ENCODE measurements around the gene DEPDC4.
"Not testable (repeated sequence)": the region's sequence is repeated elsewhere in the genome, so short reads cannot be mapped to it uniquely, and the experiment has no call there.

Gene DEPDC4

GRCh38 chr12:100266835-100267602 is at the start of gene DEPDC4, which contains the start of gene SCYL2:
DEPDC4 (minus strand) TSS chr12:100267079; CDS start chr12:100267076, 3 bp downstream.
SCYL2 (plus strand) TSS chr12:100267177; CDS start chr12:100282971, 15,794 bp downstream.
- peak; percentile 84 for DNase-seq (ENCODE audit: low spot score)

- DNase-seq (ENCODE audit: low spot score), result no peak
Measured at GRCh38 chr12:100311317-100311716, 44.4 kb upstream of the DEPDC4 start.

- not testable (repeated sequence) for DNase-seq (ENCODE audit: low spot score)
Measured at GRCh38 chr12:100308138-100308537, 41.3 kb upstream of the DEPDC4 start.

- not testable (repeated sequence) for DNase-seq (ENCODE audit: low spot score)
Measured at GRCh38 chr12:100304334-100304733, 37.5 kb upstream of the DEPDC4 start.

GRCh38 chr12:100303831-100304230 is 37.0 kb upstream of the DEPDC4 start:
- DNase-seq (ENCODE audit: low spot score), result no peak

- no peak for DNase-seq (ENCODE audit: low spot score)
Measured at GRCh38 chr12:100302081-100302480, 35.2 kb upstream of the DEPDC4 start.

GRCh38 chr12:100295764-100296555 is 29.1 kb upstream of the DEPDC4 start:
- DNase-seq (ENCODE audit: low spot score), result peak; percentile 52

GRCh38 chr12:100294366-100294765 is 27.5 kb upstream of the DEPDC4 start:
- DNase-seq (ENCODE audit: low spot score), result not testable (repeated sequence)

GRCh38 chr12:100293017-100293416 is 26.1 kb upstream of the DEPDC4 start:
- DNase-seq (ENCODE audit: low spot score), result no peak

GRCh38 chr12:100290016-100290415 is 23.1 kb upstream of the DEPDC4 start:
- DNase-seq (ENCODE audit: low spot score), result no peak

- DNase-seq (ENCODE audit: low spot score), result no peak
Measured at GRCh38 chr12:100289038-100289437, 22.2 kb upstream of the DEPDC4 start.

GRCh38 chr12:100284556-100284955 is 17.7 kb upstream of the DEPDC4 start:
- not testable (repeated sequence) for DNase-seq (ENCODE audit: low spot score)

GRCh38 chr12:100279607-100280244 is 12.8 kb upstream of the DEPDC4 start:
- no peak for DNase-seq (ENCODE audit: low spot score)

- DNase-seq (ENCODE audit: low spot score), result no peak
Measured at GRCh38 chr12:100279159-100279558, 12.3 kb upstream of the DEPDC4 start.

- no peak for DNase-seq (ENCODE audit: low spot score)
Measured at GRCh38 chr12:100274291-100274690, 7.4 kb upstream of the DEPDC4 start.

- no peak for DNase-seq (ENCODE audit: low spot score)
Measured at GRCh38 chr12:100273782-100274181, 6.9 kb upstream of the DEPDC4 start.

GRCh38 chr12:100268835-100269564 is 2.1 kb upstream of the DEPDC4 start:
- no peak for DNase-seq (ENCODE audit: low spot score)

GRCh38 chr12:100267603-100268281 is 863 bp upstream of the DEPDC4 start:
- peak; percentile 22 for DNase-seq (ENCODE audit: low spot score)

- DNase-seq (ENCODE audit: low spot score), result no peak
Measured at GRCh38 chr12:100266585-100266834, 369 bp downstream of the DEPDC4 start.

- no peak for DNase-seq (ENCODE audit: low spot score)
Measured at GRCh38 chr12:100265732-100266584, 921 bp downstream of the DEPDC4 start.

GRCh38 chr12:100265107-100265506 is 1.8 kb downstream of the DEPDC4 start:
- not testable (repeated sequence) for DNase-seq (ENCODE audit: low spot score)
